GM12878 (cell line): ENCODE measurements around the gene CHCHD3.
"Not testable (repeated sequence)": the region's sequence is repeated elsewhere in the genome, so short reads cannot be mapped to it uniquely, and the experiment has no call there.

Experiments
- EGR1 ChIP-seq, 2 experiments: IDR thresholded peaks; 1 replicate in 1 of 2; 2 replicates in 1 of 2; pipeline ENCODE4 v1.6.1; 2011 to 2012; ENCODE audit warnings: low read depth in 2 of 2, low read length in 2 of 2, borderline replicate concordance in 1 of 2, mild to moderate bottlenecking in 1 of 2, moderate library complexity in 1 of 2
- FOXK2 ChIP-seq: fragments of 450-650 bp; IDR thresholded peaks from 2 replicates; pipeline ENCODE4 v1.6.1; 2017; ENCODE audit warnings: mild to moderate bottlenecking, moderate library complexity
- RAD21 ChIP-seq: IDR thresholded peaks from 2 replicates; pipeline ENCODE4 v1.6.1; 2011; ENCODE audit warnings: mild to moderate bottlenecking, low read depth, low read length, moderate library complexity; ENCODE audit not compliant: insufficient read depth

GRCh38 chr7:132929944-132930343 lies 151.9 kb downstream of the CHCHD3 start:
- TF ChIP-seq EGR1 (IDR thresholded peaks at IDR 0.05; ENCODE audit: borderline replicate concordance in 1 of 2, low read depth in 2 of 2, low read length in 2 of 2); FOXK2; RAD21: not testable (repeated sequence)
